C4-2B (cell line): ENCODE measurements around the gene OR7C1.
"Not testable (repeated sequence)": the region's sequence is repeated elsewhere in the genome, so short reads cannot be mapped to it uniquely, and the experiment has no call there.

Source experiments
- H3K27ac ChIP-seq: fragments of 450-650 bp; 2 replicates; pipeline ENCODE4 v1.5.1; 2017
- CTCF ChIP-seq: fragments of 450-650 bp; conservative IDR thresholded peaks from 2 replicates; pipeline ENCODE4 v1.5.1; 2017; ENCODE audit warnings: mild to moderate bottlenecking
- ZFX ChIP-seq: fragments of 450-650 bp; IDR thresholded peaks from 2 replicates; pipeline ENCODE4 v1.6.1; 2017

Gene OR7C1

GRCh38 chr19:14782626-14783409 is 52.2 kb downstream of the OR7C1 start:
- no peak for TF ChIP-seq ZFX
- TF ChIP-seq CTCF = no peak
- H3K27ac ChIP-seq = no peak overlapping the region

DNA sequence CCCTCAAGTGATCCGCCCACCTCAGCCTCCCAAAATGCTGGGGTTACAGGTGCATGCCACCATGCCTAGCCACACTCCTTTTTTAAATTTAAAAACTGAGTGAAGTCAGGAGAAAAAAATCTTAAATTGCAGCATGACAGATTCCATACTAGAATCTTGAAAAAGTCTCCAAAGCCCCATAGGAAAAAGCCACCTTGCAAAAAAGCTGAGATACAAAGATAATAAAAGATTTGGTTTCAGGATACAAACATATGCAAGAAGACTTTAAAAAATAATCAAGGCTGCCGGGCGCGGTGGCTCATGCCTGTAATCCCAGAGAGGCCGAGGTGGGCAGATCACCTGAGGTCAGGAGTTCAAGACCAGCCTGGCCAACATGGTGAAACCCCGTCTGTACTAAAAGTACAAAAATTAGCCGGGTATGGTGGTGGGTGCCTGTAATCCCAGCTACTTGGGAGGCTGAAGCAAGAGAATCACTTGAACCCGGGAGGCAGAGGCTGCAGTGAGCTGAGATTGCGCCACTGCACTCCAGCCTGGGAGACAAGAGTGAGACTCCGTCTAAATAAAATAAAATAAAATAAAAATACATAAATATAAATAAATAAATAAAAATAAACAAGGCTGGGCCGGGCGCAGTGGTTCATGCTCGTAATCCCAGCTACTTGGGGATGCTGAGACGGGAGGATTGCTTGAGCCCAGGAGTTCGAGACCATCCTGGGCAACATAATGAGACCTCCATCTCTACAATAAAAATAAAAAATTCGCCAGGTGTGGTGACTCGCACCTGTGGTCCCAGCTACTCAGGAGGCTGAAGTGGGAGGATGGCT is 53.1 kb downstream of the OR7C1 start:
- not testable (repeated sequence) for H3K27ac ChIP-seq

DNA sequence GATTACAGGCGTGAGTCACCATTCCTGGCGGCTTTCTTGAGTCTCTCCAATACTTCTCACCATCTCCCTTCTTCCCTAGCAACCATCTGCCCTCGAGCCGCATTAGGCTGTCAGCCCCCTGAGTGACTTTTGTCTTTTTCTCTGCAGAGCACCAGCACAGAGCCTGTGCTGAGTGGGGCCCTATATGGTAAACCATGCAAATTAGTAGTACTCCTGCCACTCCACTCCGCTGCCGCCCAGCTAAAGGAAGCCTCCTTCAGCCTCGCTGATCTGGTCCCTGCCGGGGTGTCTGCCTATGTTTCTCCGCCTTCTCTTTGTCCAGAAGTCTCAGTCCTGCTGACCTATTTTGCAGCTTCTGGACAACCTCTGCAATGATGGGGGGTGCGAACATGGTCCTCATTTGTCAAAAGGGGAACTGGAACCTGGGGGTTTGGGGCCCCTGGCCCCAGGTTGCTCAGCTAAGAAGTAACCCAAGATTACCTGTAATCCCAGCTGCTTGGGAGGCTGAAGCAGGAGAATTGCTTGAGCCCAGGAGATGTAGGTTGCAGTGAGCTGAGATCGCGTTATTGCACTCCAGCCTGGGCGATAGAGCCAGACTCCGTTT is 54.3 kb downstream of the OR7C1 start:
- H3K27ac ChIP-seq = not testable (repeated sequence)

- no peak overlapping the region for H3K27ac ChIP-seq
- TF ChIP-seq CTCF (no peak), ZFX (no peak)
Measured at GRCh38 chr19:14779151-14779550, 55.8 kb downstream of the OR7C1 start.

GRCh38 chr19:14778110-14778845 is 56.7 kb downstream of the OR7C1 start, which contains the start of gene ADGRE2:
TSS of gene ADGRE2 (minus strand) at chr19:14778560. CDS start at chr19:14776756, 1,804 bp downstream.
- not testable (repeated sequence) for H3K27ac ChIP-seq

- H3K27ac ChIP-seq = not testable (repeated sequence)
Measured at GRCh38 chr19:14777645-14778044, 57.3 kb downstream of the OR7C1 start.

- H3K27ac ChIP-seq = no peak overlapping the region
- no peak for TF ChIP-seq CTCF
- TF ChIP-seq ZFX = no peak
Measured at GRCh38 chr19:14775869-14776586, 59.0 kb downstream of the OR7C1 start.

GRCh38 chr19:14775326-14775725 is 59.7 kb downstream of the OR7C1 start:
- not testable (repeated sequence) for H3K27ac ChIP-seq

DNA sequence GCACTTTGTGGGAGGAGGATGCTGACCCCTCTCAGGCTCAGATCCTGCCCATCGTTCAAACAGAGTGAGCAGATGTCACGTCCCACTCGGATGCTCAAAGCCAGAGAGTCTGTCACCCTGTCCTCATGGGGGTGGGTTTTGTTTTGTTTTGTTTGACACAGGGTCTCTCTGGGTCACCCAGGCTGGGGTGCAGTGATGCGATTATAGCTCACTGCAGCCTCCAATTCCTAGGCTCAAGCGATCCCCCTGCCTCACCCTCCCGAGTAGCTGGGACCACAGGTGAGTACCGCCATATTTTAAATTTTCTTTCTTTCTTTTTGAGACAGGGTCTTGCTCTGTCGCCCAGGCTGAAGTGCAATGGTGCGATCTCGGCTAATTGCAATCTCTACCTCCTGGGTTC is 60.6 kb downstream of the OR7C1 start:
- no peak for TF ChIP-seq ZFX
- no peak for TF ChIP-seq CTCF
- no peak overlapping the region for H3K27ac ChIP-seq

- H3K27ac ChIP-seq = not testable (repeated sequence)
Measured at GRCh38 chr19:14773722-14774121, 61.3 kb downstream of the OR7C1 start.
